TTC549 (cell line): ENCODE data around the gene ARX.

Experiments
- FAIRE-seq: peaks from 2 replicates; lab custom pipeline; 2012; peaks lifted over from hg19 to GRCh38; lab: Jason Lieb, UNC

Gene ARX

DNA sequence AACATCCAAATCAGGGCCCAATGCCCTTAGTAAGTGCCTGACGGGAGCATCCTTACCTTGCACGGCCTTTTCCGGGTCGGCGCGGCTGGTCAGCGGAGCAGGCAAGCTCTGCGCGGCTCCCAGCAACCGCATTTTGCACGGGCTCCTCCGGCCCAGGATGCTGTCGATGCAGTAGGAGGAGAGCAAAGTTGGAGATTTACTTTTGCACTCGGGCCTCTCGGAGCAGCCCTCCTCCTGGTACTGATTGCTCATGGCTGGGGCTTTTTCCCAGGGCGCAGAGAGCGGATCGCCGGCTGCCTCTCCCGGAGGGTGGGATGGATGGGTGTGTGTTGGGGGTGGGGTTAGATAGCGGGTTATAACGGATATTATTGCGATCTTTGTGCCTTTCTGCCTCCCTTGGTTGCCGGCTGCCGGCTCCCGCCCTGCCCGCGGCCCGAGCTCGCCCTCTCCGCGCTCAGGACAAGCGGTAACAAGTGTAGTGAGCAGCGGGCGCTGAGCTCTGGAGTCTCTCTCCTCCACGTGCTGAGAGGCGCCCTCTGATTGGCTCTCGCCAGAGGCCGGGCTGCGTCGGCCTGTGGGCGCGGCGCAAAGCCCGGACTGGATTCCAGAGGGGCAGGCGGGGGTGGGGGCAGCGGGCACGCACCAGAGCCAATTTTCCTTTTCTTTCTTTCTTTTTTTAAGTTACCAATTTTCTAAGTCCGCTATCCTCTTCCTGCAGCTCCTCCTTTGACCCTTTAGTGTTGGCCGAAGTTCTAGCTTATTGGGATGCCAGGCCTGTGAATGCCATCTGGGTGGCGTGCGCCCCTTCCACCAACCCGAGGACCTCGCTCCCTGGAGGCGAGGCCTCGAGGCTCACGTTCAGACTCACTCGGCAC lies at the start of gene ARX:
ARX (minus strand) TSS at position 480 of the 875 bp plus-strand sequence; CDS start at position 252, 228 bp downstream.
- no peak for FAIRE-seq

DNA sequence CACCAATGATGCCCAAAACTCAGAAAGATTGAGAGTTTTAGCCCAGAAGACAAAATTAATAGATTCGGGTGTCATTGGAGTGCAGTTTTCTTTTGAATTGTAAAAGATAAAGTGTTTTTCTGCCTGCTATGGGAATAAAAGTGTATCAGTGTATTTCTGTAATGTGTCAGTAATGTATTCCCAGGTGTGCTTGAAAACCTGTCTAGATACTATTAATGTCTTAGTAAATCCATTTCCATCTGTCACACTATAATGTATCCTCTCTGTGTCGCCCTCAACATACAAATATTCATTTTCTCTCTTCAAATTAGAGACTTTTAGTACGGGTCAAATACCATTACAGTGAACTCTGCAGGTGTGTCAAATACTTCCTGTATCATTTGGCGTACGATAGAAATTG lies 43.5 kb upstream of the ARX start:
- FAIRE-seq, result no peak

DNA sequence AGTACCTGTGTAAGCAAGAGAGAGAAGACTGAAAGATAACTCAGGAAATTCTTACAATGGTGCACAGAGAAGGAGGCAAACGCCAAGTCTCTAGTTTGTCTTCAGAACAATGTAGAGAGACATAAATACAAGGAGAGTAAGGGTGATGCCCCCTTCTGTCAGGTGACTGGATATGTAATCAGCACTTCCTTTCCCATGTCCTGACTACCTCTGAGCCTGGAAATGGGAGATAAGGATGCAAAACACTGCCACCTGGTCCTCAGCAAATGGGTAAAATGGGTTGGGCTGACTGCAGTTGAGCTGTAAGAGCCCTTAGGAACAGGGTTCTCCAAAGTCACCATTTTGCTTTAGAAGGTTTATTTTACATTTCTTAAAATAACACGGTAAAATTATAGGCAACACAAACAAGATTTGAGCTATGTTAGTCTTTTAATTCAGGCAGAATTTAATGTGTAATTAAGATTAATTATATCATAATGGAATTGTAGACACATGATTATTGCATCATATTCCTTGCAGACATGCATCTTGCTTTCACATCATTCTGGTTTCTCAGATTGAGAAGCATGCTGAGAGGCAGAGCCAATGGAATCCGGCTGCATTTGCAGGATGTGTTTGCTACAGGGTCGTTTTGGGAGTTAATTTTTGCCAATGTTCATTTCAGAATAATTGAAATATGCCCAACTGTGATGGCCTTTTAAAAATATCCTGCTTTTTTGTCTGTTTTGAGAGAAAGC lies 37.2 kb upstream of the ARX start:
- no peak for FAIRE-seq

DNA sequence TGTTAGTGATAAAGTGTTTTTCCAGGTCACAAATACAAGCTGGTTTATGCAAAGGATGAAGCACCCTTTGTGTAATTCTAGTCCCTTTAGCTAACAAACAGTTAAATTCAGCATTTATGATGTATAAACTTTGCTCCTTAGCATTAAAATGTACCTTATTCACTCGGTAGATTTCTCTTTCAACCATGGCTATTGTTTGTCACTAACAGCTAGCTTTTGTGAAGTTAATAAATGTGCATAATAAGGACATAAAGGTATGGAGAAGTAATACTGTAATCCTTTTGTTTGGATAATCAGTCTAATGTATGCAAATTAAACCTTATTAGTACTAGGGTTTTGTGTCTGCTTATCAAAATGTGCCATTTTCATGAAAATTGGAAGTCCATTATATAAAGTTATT lies 34.2 kb upstream of the ARX start:
- FAIRE-seq, result no peak

- FAIRE-seq, result no peak
These were observed 33.6 kb upstream of the ARX start for GRCh38 chrX:25049357-25049756.

GRCh38 chrX:25048178-25048577 lies 32.4 kb upstream of the ARX start:
- FAIRE-seq, result no peak

DNA sequence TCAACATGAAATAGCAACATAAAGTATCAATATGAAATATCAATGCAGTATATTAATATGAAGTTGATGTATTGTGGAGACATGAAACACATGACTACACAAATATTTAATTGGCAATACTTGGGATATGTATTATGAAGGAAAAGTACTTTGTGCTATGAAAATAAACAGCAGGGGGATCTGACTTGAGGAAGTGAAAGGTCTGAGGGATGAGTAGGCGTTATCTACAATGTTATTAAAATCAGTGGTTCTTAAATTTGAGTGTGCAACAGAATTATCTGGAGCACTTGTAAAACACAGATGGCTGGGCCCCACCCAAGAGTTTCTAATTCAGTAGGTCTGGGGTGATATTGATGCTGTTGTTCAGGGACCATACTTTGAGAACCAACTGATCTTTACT lies 27.4 kb upstream of the ARX start:
- no peak for FAIRE-seq

- FAIRE-seq, result no peak
These were observed 23.3 kb upstream of the ARX start for GRCh38 chrX:25039036-25039435.

- no peak for FAIRE-seq
These were observed 19.1 kb upstream of the ARX start for GRCh38 chrX:25034889-25035288.

DNA sequence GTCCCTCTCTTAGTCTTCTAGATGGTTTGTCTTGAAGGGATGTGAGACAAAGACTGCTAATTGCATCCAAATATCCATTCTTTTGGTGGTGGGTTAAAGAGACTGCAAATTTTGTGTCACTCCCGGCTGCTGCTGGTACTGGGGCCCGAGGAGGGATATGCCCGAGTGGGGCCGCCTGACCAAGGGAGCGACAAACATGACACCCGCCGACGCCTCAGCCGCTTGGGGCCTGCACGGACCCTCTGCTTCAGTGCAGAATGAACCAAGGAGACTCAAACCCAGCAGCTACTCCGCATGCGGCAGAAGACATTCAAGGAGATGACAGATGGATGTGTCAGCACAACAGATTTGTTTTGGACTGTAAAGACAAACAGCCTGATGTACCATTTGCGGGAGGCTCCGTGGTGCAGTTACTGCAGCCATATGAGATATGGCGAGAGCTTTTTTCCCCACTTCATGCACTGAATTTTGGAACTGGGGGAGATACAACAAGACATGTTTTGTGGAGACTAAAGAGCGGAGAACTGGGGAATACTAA lies 13.6 kb upstream of the ARX start:
- FAIRE-seq, result no peak

DNA sequence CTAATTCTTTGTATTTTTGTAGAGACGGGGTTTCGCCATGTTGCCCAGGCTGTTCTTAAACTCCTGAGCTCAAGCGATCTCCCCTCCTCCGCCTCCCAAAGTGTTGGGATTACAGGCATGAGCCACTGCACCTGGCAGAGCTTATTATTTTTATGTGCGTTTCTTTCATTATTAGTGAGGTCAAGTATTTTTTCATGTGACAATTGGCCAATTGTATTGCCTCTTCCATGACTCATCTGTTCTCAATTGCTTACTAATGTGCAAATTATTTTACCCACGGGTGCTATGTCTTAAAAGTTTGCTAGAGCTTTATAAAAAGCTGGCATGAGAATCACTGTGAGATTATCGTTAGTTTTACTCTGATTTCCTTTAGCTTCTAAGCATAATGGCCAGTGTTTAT lies 13.0 kb upstream of the ARX start:
- FAIRE-seq, result no peak

DNA sequence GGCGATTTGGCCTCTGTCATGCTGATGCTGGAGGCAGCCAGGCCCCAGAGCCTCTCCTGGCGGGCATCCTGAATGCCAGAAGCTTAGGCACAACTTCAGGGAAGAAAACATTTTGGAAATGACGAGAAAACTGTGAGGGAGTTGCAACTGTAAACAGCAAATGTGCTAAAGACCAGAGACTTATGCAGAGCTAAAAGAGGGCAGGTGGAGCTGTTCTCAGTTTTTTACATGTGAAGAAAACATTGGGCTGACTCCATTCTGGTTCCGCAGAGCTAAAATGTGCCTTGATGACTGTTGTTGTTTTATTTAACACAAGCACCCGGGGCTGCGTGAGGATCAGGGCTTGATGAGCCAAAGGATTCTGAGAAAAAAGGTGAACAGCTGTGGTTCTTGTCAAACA lies 10.8 kb upstream of the ARX start:
- FAIRE-seq, result no peak

GRCh38 chrX:25025615-25026014 lies 9.8 kb upstream of the ARX start:
- FAIRE-seq, result no peak

DNA sequence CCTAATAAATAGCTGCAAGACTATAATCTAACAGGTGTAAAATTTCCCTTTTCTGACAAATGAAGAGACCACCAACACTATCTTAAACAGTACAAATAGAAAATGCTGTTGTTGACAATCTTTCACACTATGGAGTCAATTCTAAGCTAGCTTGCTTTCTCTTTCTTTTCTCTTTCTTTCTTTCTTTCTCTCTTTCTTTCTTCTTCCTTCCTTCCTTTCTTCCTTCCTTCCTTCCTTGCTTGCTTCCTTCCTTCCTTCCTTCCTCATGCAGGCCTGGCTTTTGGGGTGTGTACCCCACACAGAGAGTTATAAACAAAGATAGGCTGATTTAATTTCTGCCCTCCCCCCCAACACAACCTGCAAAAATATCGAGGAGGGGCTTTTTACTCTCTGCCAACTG lies 8.1 kb upstream of the ARX start:
- FAIRE-seq, result no peak

DNA sequence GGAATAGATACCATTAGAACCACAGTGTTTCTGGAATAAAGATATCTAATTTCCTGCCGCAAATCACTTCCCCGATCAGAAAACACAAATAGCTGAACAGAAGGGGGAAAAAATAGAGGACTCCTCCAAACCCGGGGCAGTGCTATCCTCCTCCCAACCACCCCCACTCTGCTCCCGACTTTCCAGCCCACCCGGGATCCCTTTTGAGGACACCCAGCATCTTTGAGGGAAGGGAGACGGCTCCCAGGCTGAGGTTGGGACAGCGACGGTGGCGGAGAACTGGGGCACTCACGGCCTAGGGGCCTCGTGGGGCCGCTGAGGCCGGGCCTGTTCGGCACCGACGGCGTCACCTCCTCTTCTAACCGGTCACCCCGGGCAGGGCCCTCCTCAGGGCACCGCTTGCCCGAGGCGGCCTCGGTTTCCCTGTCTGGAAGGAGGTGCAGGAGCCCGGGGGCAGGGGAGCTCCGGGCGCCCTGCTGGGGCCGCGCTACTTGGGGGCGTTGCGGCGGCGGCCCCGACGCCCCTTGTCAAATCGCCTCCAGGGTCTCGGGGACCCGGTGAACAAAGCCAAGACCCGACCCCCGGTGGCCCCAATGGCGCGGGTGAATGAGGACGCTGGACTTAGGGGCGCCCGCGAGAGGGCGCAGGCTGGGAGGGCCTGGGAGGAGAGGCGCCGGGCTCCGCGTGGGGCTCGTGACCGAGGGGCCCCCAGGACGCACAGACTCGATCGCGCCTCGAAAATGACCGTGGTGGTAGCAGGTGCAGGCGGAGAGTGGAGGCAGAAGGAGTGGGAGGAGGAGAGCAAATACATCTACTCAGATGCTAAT lies 6.9 kb upstream of the ARX start:
- no peak for FAIRE-seq

- FAIRE-seq, result no peak
These were observed 5.2 kb upstream of the ARX start for GRCh38 chrX:25020905-25021449.

DNA sequence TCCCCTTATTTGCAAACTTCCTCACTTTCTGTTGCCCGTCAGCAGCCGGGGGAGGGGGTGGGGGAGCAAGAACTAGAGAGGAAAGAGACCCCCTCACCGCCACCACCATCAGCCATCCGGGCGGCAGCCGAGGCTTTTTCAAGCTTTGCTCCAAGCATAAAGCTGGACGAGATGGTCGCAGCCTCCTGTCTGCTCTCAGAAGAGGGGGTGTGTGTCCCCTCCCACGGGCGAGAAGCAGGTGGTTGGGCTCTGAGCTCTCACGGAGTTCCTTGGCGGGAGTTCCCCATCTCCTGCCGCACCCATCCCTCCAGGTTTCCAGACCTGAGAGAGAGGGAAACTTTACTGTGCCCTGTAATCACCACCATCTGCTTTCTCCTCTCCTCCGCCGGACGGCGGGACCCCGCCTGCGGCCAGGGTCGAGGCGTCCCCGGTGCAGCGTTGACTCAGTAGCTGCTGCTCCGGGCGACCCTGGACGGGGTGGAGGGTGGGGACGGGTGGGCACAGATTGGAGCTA lies 4.7 kb upstream of the ARX start:
- no peak for FAIRE-seq

DNA sequence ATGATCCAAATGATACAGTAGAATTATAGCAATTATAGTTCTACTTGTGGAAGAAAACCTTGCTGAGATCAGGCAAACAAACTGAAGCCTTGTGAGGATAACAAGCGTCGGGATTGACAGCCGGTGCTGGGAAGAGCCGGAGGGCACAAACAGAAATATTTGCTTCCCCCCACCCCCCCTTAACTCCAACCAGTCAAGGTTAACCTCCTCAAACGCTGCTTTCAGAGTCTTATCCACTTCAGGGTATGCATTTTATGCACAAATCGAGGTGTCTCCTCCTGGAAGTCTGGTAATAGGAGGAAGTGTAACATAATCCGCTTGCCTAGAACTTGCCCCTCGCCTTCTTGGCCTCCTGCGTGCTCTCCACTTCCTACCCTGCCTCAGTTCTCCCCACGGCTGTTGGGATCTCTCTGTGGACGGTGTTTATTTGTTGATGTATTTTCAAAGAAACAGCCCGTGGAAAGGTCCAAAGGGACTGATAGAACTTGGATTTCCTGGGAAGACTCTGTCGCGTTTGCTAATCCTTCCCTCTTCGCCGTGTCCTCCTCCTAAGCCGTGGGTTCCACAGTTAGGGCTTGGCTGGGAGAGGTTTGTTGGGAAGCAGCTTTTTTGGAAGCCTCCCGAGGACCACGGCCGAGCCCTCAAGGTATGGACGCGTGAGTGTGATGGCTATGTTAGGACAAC lies 4.1 kb upstream of the ARX start:
- no peak for FAIRE-seq

DNA sequence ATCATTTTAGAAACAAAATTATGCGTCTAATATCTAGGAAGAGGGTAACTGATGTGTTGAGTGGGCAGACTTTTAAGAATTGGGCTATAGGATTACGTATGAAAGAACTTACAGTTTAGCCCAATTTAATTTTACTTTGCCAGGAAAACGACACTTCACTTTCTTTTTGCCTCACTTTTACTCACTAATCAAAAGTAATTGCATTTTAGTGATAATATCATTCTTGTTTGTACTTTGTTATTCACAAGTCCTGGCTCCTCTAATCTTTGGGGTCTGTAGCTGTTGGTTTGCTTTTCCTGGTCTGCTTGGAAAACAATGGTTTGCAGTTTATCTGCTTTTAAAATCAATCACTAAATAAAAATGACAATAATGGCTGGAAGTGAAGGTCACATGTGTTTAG lies 2.9 kb upstream of the ARX start:
- FAIRE-seq, result no peak

DNA sequence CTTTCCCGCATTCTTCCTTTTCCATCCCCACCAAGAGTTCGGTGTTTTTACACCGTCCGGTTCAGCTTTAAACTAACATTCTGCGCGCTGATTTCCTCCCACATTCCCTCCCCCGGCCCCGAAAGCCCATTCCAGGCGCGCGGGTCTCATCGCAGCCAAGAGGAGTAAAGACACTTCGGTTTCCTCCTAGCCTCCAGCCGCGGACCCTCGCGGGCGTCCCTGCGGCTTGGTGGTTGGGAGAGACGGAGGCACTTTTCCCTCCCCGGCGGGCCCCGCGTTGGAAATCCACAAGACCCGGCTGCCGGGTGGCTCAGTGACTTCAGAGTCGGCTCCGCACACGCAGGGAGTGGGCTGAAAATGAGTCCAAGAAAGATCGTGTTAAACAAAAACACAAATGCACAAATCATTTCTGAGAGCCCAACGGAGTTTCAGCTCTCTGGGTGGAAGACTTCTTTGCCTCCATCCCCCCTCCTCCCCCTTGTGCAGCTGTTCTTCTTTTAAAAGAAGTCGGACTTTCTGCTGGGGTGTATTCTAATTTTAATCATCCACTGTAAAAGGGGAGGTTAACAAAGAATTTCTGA lies 2.0 kb upstream of the ARX start:
- no peak for FAIRE-seq
